GM19463 (cell line): ENCODE results near the gene REXO5.
"Not testable (repeated sequence)": the region's sequence is repeated elsewhere in the genome, so short reads cannot be mapped to it uniquely, and the experiment has no call there.

ENCODE experiments used
- ATAC-seq: cut with Tn5 transposase; IDR thresholded peaks from one replicate; pipeline ENCODE4 v1.9.1; 2021; ENCODE audit warnings: mild to moderate bottlenecking, moderate library complexity; ENCODE audit not compliant: unreplicated experiment

Gene REXO5

GRCh38 chr16:20801278-20801677, 5.0 kb upstream of the REXO5 start:
- no peak for ATAC-seq

- ATAC-seq: no peak
Observed at GRCh38 chr16:20803192-20803560, 3.2 kb upstream of the REXO5 start.

GRCh38 chr16:20803561-20804214, 2.6 kb upstream of the REXO5 start:
- no peak for ATAC-seq

GRCh38 chr16:20805684-20806167, 601 bp upstream of the REXO5 start:
- ATAC-seq: not testable (repeated sequence)

- ATAC-seq: no peak
Observed at GRCh38 chr16:20807862-20808261, 1.5 kb downstream of the REXO5 start.

- no peak for ATAC-seq
Observed at GRCh38 chr16:20811889-20812439, 5.6 kb downstream of the REXO5 start.

GRCh38 chr16:20812510-20812909, 6.2 kb downstream of the REXO5 start:
- no peak for ATAC-seq

GRCh38 chr16:20814784-20815183, 8.5 kb downstream of the REXO5 start:
- peak; percentile 36 for ATAC-seq

- no peak for ATAC-seq
Observed at GRCh38 chr16:20818929-20819585, 12.7 kb downstream of the REXO5 start.

- no peak for ATAC-seq
Observed at GRCh38 chr16:20821682-20822081, 15.4 kb downstream of the REXO5 start.

GRCh38 chr16:20822521-20823325, 16.4 kb downstream of the REXO5 start:
- ATAC-seq: no peak

GRCh38 chr16:20826039-20826566, 19.8 kb downstream of the REXO5 start:
- ATAC-seq: no peak

- ATAC-seq: no peak
Observed at GRCh38 chr16:20829536-20829935, 23.2 kb downstream of the REXO5 start.

- ATAC-seq: no peak
Observed at GRCh38 chr16:20830372-20830771, 24.0 kb downstream of the REXO5 start.

GRCh38 chr16:20833086-20833485, 26.8 kb downstream of the REXO5 start:
- ATAC-seq: no peak

- ATAC-seq: no peak
Observed at GRCh38 chr16:20838240-20838639, 31.9 kb downstream of the REXO5 start.

- no peak for ATAC-seq
Observed at GRCh38 chr16:20839504-20839903, 33.2 kb downstream of the REXO5 start.

- ATAC-seq: no peak
Observed at GRCh38 chr16:20844054-20844453, 37.7 kb downstream of the REXO5 start.

GRCh38 chr16:20844588-20844987, 38.3 kb downstream of the REXO5 start:
- no peak for ATAC-seq

- ATAC-seq: no peak
Observed at GRCh38 chr16:20846030-20846429, 39.7 kb downstream of the REXO5 start.

GRCh38 chr16:20846551-20846950, 40.2 kb downstream of the REXO5 start:
- no peak for ATAC-seq
